ENCODE measurements around the gene ROR2. TPM values are rescaled to one million over a fixed set of nuclear protein-coding genes. Genes with fewer than 3 reads are reported as not detected.
A peak's percentile ranks its signal among the peaks of the same experiment; 100 is the strongest.

Gene ROR2
- total RNA-seq, 2 experiments from 2014 or later = not detected

DNA sequence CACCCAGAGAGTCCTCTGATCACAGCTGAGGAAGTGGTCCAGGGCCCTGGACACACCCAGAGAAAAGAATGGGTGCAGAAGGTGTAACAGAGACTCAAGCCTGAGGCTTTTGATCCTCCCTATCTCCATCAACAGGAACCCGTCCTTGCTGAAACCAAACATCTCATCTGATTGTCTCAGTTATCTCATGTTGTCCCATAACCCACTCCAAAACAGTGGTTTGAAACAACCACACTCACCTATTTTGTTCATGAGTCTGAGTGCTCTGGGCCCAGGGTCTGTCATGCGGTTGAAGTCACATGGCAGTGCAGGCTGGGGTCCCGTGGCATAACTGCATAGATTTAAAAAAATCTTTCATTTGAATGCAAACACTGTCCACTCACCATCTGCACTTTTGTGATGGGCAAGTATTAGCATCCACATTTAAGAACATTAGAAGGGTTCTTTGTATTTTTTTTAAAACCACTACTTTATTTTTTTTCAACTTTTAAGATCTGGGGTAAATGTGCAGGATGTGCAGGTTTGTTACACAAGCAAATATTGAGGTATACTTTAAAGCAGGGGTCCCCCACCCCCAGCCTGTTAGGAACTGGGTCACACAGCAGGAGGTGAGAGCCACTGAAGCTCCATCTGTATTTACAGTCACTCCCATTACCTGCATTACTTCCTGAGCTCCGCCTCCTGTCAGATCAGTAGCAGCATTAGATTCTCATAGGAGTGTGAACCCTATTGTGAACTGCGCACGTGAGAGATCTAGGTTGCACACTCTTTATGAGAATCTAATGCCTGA lies 255.8 kb downstream of the ROR2 start:
- DNase-seq (peak in 2 of 14 experiments; percentile 29 to 55), ATAC-seq (ENCODE audit: poor library complexity) (peak; percentile 29)
- no peaks in the 10 kb centered on the region for H3K9me3 Mint-ChIP-seq
- H3K27ac Mint-ChIP-seq = no peak overlapping the region
- H3K4me1 ChIP-seq (ENCODE audit: insufficient read depth, low read length) = peaks cover 3% of the 10 kb centered on the region
- peaks cover 5% of the 10 kb centered on the region for H3K27me3 Mint-ChIP-seq
- ChIA-PET POLR2A (no interaction called here), CTCF (no interaction called here)
- intact Hi-C loops (cut with DNase I, micrococcal nuclease) = no loop called here
- no peak overlapping the region for H3K4me3 Mint-ChIP-seq
- H3K4me1 Mint-ChIP-seq (ENCODE audit: low read depth) = no peaks in the 10 kb centered on the region
- H3K9me3 ChIP-seq (ENCODE audit: control insufficient read depth in 1 of 2, insufficient read depth in 1 of 2, low read length in 2 of 2) = no peaks in the 10 kb centered on the region
- TF ChIP-seq, protein P1, sequence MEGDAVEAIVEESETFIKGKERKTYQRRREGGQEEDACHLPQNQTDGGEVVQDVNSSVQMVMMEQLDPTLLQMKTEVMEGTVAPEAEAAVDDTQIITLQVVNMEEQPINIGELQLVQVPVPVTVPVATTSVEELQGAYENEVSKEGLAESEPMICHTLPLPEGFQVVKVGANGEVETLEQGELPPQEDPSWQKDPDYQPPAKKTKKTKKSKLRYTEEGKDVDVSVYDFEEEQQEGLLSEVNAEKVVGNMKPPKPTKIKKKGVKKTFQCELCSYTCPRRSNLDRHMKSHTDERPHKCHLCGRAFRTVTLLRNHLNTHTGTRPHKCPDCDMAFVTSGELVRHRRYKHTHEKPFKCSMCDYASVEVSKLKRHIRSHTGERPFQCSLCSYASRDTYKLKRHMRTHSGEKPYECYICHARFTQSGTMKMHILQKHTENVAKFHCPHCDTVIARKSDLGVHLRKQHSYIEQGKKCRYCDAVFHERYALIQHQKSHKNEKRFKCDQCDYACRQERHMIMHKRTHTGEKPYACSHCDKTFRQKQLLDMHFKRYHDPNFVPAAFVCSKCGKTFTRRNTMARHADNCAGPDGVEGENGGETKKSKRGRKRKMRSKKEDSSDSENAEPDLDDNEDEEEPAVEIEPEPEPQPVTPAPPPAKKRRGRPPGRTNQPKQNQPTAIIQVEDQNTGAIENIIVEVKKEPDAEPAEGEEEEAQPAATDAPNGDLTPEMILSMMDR (IDR thresholded peaks at IDR 0.05) = no peak
- H3K27ac ChIP-seq (ENCODE audit: low read depth in 1 of 2, low read length in 2 of 2) = no peak overlapping the region
- no peaks in the 10 kb centered on the region for H3K36me3 ChIP-seq (ENCODE audit: insufficient read depth, low read length)
- H3K36me3 Mint-ChIP-seq (ENCODE audit: low read depth) = no peaks in the 10 kb centered on the region
- no peaks in the 10 kb centered on the region for H3K27me3 ChIP-seq (ENCODE audit: control insufficient read depth in 1 of 2, insufficient read depth in 2 of 2, low read length in 2 of 2)
- no peak overlapping the region for H3K4me3 ChIP-seq (ENCODE audit: low read length)

DNA sequence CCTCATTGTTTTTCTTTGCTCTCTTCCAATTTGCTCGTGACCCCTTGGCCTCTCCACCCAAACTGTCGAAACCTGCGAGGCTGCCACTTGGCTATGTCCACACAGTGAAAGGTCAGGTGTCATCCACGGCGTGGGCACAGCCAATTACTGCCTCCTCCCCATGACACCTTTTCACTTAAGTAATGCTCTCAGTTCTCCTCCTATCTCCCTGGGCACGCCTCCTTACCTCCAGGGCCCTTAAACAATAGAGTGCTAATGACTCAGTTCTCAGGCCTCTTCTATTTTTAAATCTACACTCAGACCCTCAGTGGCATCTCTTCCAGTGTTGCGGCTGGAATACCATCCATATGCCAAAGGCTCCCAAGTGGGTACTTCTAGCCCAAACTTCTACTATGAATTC lies 256.8 kb downstream of the ROR2 start:
- no peaks in the 10 kb centered on the region for H3K9me3 Mint-ChIP-seq
- Histone ChIP-seq H3K9me3 (ENCODE audit: control insufficient read depth in 1 of 2, insufficient read depth in 1 of 2, low read length in 2 of 2) (no peaks in the 10 kb centered on the region), H3K36me3 (ENCODE audit: insufficient read depth, low read length) (no peaks in the 10 kb centered on the region), H3K27me3 (ENCODE audit: control insufficient read depth in 1 of 2, insufficient read depth in 2 of 2, low read length in 2 of 2) (no peaks in the 10 kb centered on the region), H3K27ac (ENCODE audit: low read depth in 1 of 2, low read length in 2 of 2) (no peak overlapping the region), H3K4me1 (ENCODE audit: insufficient read depth, low read length) (peaks cover 3% of the 10 kb centered on the region), H3K4me3 (ENCODE audit: low read length) (no peak overlapping the region)
- no peaks in the 10 kb centered on the region for H3K36me3 Mint-ChIP-seq (ENCODE audit: low read depth)
- ChIA-PET POLR2A (no interaction called here), CTCF (no interaction called here)
- H3K4me1 Mint-ChIP-seq (ENCODE audit: low read depth) = no peaks in the 10 kb centered on the region
- ATAC-seq (ENCODE audit: poor library complexity) (no peak), DNase-seq (no peak)
- TF ChIP-seq, protein P1 (IDR thresholded peaks at IDR 0.05) = no peak
- no peak overlapping the region for H3K27ac Mint-ChIP-seq
- H3K4me3 Mint-ChIP-seq = no peak overlapping the region
- intact Hi-C loops (cut with DNase I, micrococcal nuclease) = no loop called here
- H3K27me3 Mint-ChIP-seq = peaks cover 6% of the 10 kb centered on the region

DNA sequence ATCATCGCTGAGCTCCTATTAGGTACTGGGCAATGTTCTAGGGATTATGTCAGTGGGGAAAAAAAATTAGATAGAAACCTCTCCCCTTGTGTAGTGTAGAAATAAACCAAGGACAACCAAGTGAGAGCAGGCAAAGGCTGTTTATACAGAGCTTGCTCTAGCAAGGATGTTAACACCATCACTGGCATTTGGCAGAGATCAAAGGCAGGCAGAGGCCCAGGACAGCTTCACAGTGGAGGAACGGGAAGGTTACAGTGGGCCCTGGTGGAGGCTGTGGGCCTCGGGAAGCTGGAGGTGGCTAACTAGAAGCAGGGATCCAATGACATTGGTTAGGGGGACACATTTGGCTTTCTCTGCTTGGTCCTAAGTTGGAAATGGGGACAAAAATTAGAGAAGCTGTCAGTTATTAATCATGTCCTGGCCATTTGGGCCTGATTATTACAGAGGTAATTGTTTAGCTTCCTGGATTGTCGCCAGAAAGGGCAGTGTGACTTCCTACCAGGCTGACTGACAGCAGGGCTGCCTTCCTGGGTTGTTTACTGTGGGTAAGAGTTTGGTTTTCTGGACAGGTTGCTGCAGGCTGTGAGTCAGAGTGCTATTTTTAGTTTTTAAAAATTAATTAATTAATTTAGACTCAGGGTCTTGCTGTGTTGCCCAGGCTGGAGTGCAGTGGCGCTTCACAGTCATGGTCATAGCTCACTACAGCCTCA lies 259.3 kb downstream of the ROR2 start:
- CTCF ChIA-PET = no interaction called here
- Mint-ChIP-seq H3K4me3 (no peak overlapping the region), H3K27me3 (peaks cover 9% of the 10 kb centered on the region), H3K9me3 (no peaks in the 10 kb centered on the region), H3K4me1 (ENCODE audit: low read depth) (no peaks in the 10 kb centered on the region), H3K36me3 (ENCODE audit: low read depth) (no peaks in the 10 kb centered on the region), H3K27ac (no peak overlapping the region)
- DNase-seq = peak in 1 of 14 experiments; percentile 27
- Histone ChIP-seq H3K27ac (ENCODE audit: low read depth in 1 of 2, low read length in 2 of 2) (no peak overlapping the region), H3K4me1 (ENCODE audit: insufficient read depth, low read length) (peaks cover 3% of the 10 kb centered on the region), H3K4me3 (ENCODE audit: low read length) (no peak overlapping the region), H3K9me3 (ENCODE audit: control insufficient read depth in 1 of 2, insufficient read depth in 1 of 2, low read length in 2 of 2) (no peaks in the 10 kb centered on the region), H3K27me3 (ENCODE audit: control insufficient read depth in 1 of 2, insufficient read depth in 2 of 2, low read length in 2 of 2) (no peaks in the 10 kb centered on the region), H3K36me3 (ENCODE audit: insufficient read depth, low read length) (no peaks in the 10 kb centered on the region)
- intact Hi-C loops (cut with DNase I, micrococcal nuclease) = no loop called here
- POLR2A ChIA-PET = no interaction called here
- TF ChIP-seq, protein P1 (IDR thresholded peaks at IDR 0.05) = no peak
- ATAC-seq (ENCODE audit: poor library complexity) = no peak

Measured in CD4-positive, alpha-beta T cell (primary cell).